ENCODE results near the gene MEA1.

- no peak for TF ChIP-seq EGR1 (IDR thresholded peaks at IDR 0.05; ENCODE audit: low read depth in 2 of 2)
- no peak for TF ChIP-seq CTCF (IDR thresholded peaks at IDR 0.05; ENCODE audit: low read depth, low read length, missing input control)
- TF ChIP-seq TAF1 (conservative IDR thresholded peaks at IDR 0.05): no peak
- TF ChIP-seq RAD21 (IDR thresholded peaks at IDR 0.05): no peak
- no peak for TF ChIP-seq REST (IDR thresholded peaks at IDR 0.05)
- no peak for TF ChIP-seq NR2F2 (IDR thresholded peaks at IDR 0.05)
- TF ChIP-seq GABPA (IDR thresholded peaks at IDR 0.05 in 1 of 2, conservative IDR thresholded peaks at IDR 0.05 in 1 of 2): no peak
These were observed 28.7 kb downstream of the MEA1 start for GRCh38 chr6:42984924-42985475.
